SJSA1 (cell line): ENCODE data around the gene S100A1. TPM values are rescaled to one million over a fixed set of nuclear protein-coding genes. Genes with fewer than 3 reads are reported as not detected.
A peak's percentile ranks its signal among the peaks of the same experiment; 100 is the strongest.
"Not testable (repeated sequence)": the region's sequence is repeated elsewhere in the genome, so short reads cannot be mapped to it uniquely, and the experiment has no call there.

Experiments
- DNase-seq, 2 experiments: peaks; one replicate each; pipeline ENCODE4 v3.0.0-alpha.2; 2015 to 2020; ENCODE audit warnings: low spot score in 2 of 2, low read depth in 1 of 2
- H3K27ac ChIP-seq: fragments of 250-450 bp; sonication (Bioruptor Pico); 2 replicates; pipeline ENCODE4 v1.5.1; 2020; ENCODE audit warnings: mild to moderate bottlenecking, moderate library complexity
- H3K27me3 ChIP-seq: fragments of 250-450 bp; sonication (Bioruptor Pico); replicated peaks from 2 replicates; pipeline ENCODE4 v1.5.1; 2020; ENCODE audit warnings: mild to moderate bottlenecking, moderate library complexity
- H3K36me3 ChIP-seq: fragments of 250-450 bp; sonication (Bioruptor Pico); 2 replicates; pipeline ENCODE4 v1.5.1; 2020; ENCODE audit warnings: mild to moderate bottlenecking
- H3K4me1 ChIP-seq: fragments of 250-450 bp; sonication (Bioruptor Pico); replicated peaks from 2 replicates; pipeline ENCODE4 v1.6.1; 2021; ENCODE audit warnings: mild to moderate bottlenecking
- H3K4me3 ChIP-seq: fragments of 250-450 bp; sonication (Bioruptor Pico); 2 replicates; pipeline ENCODE4 v1.5.1; 2020; ENCODE audit warnings: mild to moderate bottlenecking
- H3K9me3 ChIP-seq: fragments of 250-450 bp; sonication (Bioruptor Pico); replicated peaks from 2 replicates; pipeline ENCODE4 v1.5.1; 2020; ENCODE audit warnings: mild to moderate bottlenecking
- total RNA-seq: library from RNA; depleted of rRNA; stranded (reverse); fragments of >200 nt; shearing (Covaris generic); gene quantifications from 2 replicates; pipeline ENCODE4 v1.2.3, GENCODE V29; 2014; rRNA removed

Gene S100A1
- total RNA-seq, result 0.32 TPM in 1 of 2 replicates, not detected in the other

DNA sequence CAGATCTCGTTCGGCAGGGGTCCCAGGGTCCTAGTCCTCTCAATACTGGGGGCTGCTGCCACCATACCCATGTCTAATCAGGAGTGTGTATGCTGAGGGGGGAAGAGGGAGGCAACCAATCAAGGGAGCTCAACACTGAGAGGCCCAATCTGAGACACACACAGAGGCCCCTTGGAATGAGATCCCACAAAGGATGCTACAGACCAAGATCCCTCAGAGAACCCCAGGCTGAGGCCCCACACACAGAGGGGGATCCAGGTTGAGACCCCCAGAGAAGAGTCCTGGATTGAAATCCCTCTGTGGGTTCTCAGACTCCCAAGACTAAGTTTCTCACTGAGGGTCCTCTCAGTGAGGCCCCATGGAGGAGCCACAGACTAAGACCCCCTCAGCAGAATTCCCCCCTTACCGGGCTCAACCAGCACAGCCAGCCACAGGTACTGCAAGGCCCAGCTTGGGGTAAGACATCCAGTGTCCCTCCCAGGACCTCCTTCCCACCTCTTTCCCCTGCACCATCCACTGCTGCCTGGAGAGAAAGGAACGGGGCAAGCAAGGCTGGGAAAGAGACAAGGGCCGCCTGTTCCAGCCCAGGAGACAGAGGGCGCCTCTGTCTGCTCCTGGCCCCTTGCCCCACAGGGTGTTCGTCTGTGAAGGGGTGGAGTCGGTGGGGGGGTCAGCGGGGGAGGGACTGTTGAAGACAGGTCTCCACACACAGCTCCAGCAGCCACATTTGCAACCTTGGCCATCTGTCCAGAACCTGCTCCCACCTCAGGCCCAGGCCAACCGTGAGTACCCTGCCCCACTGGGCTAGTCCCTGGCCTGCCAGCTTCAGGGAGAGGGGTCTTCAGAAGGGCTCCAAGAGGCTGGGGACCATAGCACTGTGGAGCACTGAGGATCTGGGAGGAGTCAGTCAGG, at the start of gene S100A1:
Gene S100A1, plus strand, starts transcription at position 720 of the 912 bp plus-strand sequence. CDS start 2,088 bp downstream, outside the sequence.
- H3K9me3 ChIP-seq, result no peaks in the 10 kb centered on the region
- H3K27ac ChIP-seq, result peak within 1 kb of the TSS; percentile 89

DNA sequence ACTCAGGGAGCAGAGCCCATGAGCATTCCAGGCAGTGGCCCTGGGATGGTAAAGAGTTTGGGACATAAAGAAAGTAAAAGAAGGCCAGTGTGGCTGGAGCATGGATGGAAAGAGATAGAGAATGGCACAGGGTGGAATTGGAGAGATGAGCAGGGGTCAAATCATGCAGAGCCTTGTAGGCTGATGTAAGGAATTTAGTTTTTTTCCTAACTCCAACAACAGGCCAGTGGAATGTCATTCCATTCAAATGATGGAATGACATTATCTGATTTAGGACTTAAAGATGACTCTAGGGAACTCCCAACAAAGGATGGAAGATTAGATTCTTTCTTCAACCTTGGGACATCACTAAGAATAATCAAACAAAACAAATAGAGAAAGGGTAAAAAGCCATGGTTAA, 49.7 kb upstream of the S100A1 start:
- DNase-seq, result peak in 1 of 2 experiments; percentile 29
- Histone ChIP-seq H3K4me3 (no peak overlapping the region), H3K9me3 (no peaks in the 10 kb centered on the region), H3K27ac (peak overlapping the region; percentile 31; the same call in 1 of the 2 replicates), H3K27me3 (no peaks in the 10 kb centered on the region), H3K4me1 (peaks cover 20% of the 10 kb centered on the region), H3K36me3 (no peaks in the 10 kb centered on the region)

More for the DNA sequence above, at the start of gene S100A1:
- no peak for DNase-seq
- Histone ChIP-seq H3K4me1 (peaks cover 31% of the 10 kb centered on the region), H3K4me3 (peak within 1 kb of the TSS; percentile 41), H3K36me3 (peaks cover 22% of the 10 kb centered on the region), H3K27me3 (no peaks in the 10 kb centered on the region)

DNA sequence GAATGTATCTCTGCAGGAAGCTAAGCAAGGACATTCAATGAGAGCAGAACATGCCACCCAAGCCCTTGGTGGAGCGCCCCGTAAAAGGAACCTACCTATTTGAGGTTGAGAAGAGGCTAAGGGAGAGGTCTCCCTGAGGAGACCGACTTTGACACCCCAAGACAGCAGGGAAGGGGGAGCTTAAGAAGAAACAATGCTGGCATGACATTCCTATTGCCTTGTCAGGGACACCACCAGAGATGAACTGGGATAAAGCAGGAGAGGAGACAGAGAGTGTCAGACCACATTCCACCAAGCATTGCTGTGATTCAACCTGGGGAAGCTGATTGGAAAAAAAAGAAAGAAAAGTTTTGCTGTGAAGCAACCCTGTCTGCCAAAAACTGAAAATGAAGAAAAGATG, 49.3 kb upstream of the S100A1 start:
- Histone ChIP-seq H3K36me3 (no peaks in the 10 kb centered on the region), H3K4me3 (no peak overlapping the region), H3K27me3 (no peaks in the 10 kb centered on the region), H3K9me3 (no peaks in the 10 kb centered on the region), H3K27ac (peak overlapping the region; percentile 2; the same call in 1 of the 2 replicates), H3K4me1 (peaks cover 20% of the 10 kb centered on the region)
- DNase-seq, result no peak

DNA sequence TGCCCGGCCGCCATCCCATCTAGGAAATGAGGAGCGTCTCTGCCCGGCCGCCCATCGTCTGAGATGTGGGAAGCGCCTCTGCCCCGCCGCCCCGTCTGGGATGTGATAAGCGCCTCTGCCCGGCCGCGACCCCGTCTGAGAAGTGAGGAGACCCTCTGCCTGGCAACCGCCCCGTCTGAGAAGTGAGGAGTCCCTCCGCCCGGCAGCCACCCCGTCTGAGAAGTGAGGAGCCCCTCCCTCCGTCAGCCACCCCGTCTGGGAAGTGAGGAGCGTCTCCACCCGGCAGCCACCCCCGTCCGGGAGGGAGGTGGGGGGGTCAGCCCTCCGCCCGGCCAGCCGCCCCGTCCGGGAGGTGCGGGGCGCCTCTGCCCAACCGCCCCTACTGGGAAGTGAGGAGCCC, 45.4 kb upstream of the S100A1 start:
- DNase-seq, H3K9me3 ChIP-seq, H3K27me3 ChIP-seq, H3K36me3 ChIP-seq, H3K4me3 ChIP-seq, H3K27ac ChIP-seq: not testable (repeated sequence)
- peaks cover 14% of the 10 kb centered on the region for H3K4me1 ChIP-seq

DNA sequence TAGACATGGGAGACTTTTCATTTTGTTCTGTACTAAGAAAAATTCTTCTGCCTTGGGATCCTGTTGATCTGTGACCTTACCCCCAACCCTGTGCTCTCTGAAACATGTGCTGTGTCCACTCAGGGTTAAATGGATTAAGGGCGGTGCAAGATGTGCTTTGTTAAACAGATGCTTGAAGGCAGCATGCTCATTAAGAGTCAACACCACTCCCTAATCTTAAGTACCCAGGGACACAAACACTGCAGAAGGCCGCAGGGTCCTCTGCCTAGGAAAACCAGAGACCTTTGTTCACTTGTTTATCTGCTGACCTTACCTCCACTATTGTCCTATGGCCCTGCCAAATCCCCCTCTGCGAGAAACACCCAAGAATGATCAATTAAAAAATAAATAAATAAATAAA, 44.7 kb upstream of the S100A1 start:
- H3K27ac ChIP-seq, DNase-seq, H3K4me3 ChIP-seq, H3K9me3 ChIP-seq, H3K27me3 ChIP-seq, H3K36me3 ChIP-seq, H3K4me1 ChIP-seq: not testable (repeated sequence)

DNA sequence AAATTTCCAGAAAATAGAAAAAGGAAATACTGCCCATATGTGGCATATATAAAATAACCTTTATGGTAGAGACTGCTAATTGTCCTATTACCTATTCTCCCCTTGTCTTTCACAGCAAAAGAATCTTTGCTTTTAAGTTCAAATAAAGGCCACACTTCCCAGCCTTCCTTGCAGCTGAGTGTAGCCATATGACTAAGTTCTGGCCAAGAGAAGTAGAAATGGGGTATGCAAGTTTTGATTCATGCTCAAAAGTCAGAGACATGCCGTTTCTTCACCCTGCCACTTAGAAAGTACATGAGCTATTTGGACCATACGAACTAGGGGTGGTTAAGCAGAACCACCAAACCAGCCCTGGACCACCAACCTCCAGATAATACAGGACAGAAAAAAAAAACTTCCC, 44.3 kb upstream of the S100A1 start:
- Histone ChIP-seq H3K4me1 (peaks cover 3% of the 10 kb centered on the region), H3K36me3 (no peaks in the 10 kb centered on the region), H3K27ac (no peak overlapping the region), H3K27me3 (no peaks in the 10 kb centered on the region), H3K4me3 (no peak overlapping the region), H3K9me3 (no peaks in the 10 kb centered on the region)
- no peak for DNase-seq

DNA sequence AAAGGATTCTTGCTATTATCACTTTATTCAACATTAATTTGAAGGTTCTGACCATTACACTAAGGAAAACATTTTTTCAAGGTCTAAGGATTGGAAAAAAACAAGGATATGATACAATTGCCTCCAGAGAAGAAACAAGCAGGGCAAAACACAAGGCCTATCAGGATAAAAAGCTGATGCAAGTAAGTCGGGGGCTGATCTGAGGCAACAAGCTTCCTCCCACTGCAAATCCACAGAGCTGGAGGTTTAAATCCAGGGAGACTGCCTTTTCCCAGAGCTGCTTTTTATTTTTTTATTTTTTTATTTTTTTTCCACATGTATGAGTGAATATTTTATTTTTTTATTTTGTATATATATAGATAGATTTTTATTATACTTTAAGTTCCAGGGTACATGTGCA, 43.2 kb upstream of the S100A1 start:
- no peak for DNase-seq
- Histone ChIP-seq H3K36me3 (no peaks in the 10 kb centered on the region), H3K27me3 (no peaks in the 10 kb centered on the region), H3K9me3 (no peaks in the 10 kb centered on the region), H3K4me3 (no peak overlapping the region), H3K4me1 (no peaks in the 10 kb centered on the region), H3K27ac (no peak overlapping the region)

DNA sequence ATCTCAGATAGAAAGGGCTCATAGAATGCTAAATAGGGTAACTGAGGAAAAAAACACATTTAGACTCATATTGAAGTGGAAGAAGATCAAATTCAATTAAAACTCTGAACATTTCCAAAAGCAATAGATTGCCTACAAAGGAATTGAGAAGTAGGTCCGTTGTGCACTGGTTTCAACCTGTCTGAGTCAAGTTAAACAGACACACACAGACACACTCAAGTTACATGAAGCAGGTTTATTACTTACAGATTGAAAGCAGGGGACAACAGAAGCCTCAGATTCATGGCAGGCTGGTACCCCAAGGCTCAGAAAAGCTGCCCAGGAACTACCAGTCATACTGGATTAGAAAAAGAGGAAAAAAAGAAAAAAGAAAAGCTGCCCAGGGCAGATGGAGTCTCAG, 41.9 kb upstream of the S100A1 start:
- no peaks in the 10 kb centered on the region for H3K36me3 ChIP-seq
- no peaks in the 10 kb centered on the region for H3K9me3 ChIP-seq
- no peak for DNase-seq
- H3K4me1 ChIP-seq, result no peaks in the 10 kb centered on the region
- H3K4me3 ChIP-seq, result no peak overlapping the region
- H3K27me3 ChIP-seq, result no peaks in the 10 kb centered on the region
- H3K27ac ChIP-seq, result no peak overlapping the region

DNA sequence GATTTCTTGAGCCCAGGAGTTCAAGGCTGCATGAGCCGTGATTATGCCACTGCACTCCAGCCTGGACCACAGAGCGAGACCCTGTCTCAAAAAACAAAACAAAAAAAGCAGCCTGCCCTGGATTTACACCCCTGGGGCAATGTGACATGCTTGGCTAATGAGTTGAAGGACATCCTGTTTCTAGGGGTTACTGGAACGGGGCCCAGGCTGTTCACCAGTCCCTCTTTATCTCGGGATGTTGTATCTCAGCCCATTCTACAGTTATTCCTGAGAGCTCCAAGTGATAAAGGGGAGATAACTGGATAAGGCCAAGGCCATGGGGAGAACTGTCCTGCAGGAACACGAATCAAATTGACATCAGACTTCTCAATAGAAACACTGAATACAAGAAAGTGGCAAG, 40.9 kb upstream of the S100A1 start:
- no peaks in the 10 kb centered on the region for H3K9me3 ChIP-seq
- DNase-seq, result no peak

DNA sequence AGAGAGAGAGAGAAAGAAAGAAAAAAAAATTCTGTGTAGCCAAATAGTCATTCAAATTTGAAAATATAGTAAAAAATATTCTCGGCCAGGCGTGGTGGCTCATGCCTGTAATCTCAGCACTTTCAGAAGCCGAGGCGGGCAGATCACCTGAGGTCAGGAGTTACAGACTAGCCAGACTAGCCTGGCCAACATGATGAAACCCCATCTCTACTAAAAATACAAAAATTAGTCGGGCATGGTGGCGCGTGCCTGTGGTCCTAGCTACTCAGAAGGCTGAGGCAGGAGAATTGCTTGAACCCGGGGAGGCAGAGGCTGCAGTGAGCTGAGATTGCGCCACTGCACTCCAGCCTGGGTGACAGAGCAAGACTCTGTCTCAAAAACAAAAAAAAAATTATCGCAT, 40.2 kb upstream of the S100A1 start:
- H3K36me3 ChIP-seq, H3K27ac ChIP-seq, H3K9me3 ChIP-seq, H3K4me3 ChIP-seq, H3K4me1 ChIP-seq, H3K27me3 ChIP-seq, DNase-seq: not testable (repeated sequence)

More for the DNA sequence above, 40.9 kb upstream of the S100A1 start:
- no peak overlapping the region for H3K27ac ChIP-seq
- no peaks in the 10 kb centered on the region for H3K27me3 ChIP-seq
- no peaks in the 10 kb centered on the region for H3K4me1 ChIP-seq
- H3K4me3 ChIP-seq, result no peak overlapping the region
- H3K36me3 ChIP-seq, result no peaks in the 10 kb centered on the region

DNA sequence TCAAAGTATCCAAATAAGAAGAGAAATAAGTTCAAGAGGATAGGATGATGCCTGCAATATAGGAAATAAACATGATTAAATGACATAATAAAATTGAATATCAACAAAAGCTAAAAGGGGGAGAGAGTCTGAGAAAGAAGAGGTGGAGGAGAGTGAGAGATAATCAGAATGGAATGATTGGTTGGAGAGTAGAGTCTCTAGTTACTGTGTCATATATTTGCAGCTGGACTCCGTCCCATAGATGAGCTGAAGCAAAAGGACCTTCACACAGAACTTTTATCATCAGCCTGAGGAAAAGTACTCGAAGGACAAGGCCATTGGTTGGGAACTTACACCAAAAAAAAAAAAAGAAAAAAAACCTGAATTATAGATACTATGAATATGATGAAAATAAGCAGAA, 39.8 kb upstream of the S100A1 start:
- Histone ChIP-seq H3K4me1 (no peaks in the 10 kb centered on the region), H3K27me3 (no peaks in the 10 kb centered on the region), H3K4me3 (no peak overlapping the region), H3K36me3 (no peaks in the 10 kb centered on the region), H3K9me3 (no peaks in the 10 kb centered on the region), H3K27ac (no peak overlapping the region)
- no peak for DNase-seq

DNA sequence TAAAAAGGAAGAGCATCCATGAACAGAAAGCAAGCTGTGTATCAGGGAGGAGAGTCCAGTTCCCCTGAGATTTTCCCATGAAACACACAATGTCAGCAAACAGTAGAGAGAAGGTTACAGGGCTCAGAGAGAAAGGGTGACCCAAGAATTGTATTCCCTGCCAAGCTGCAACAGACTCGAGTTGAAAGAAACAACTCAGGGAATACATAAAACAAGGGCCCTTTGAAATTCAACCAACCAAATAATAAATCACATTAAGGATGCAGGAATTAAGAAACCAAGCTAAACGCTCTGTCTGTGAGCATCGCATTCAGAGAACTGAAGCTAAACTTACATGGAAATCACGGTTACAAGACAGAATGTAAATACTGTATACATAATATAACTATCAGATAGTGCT, 35.5 kb upstream of the S100A1 start:
- no peak overlapping the region for H3K4me3 ChIP-seq
- H3K36me3 ChIP-seq, result no peaks in the 10 kb centered on the region
- no peak for DNase-seq
- no peaks in the 10 kb centered on the region for H3K4me1 ChIP-seq
- H3K27me3 ChIP-seq, result no peaks in the 10 kb centered on the region
- no peaks in the 10 kb centered on the region for H3K9me3 ChIP-seq
- no peak overlapping the region for H3K27ac ChIP-seq

DNA sequence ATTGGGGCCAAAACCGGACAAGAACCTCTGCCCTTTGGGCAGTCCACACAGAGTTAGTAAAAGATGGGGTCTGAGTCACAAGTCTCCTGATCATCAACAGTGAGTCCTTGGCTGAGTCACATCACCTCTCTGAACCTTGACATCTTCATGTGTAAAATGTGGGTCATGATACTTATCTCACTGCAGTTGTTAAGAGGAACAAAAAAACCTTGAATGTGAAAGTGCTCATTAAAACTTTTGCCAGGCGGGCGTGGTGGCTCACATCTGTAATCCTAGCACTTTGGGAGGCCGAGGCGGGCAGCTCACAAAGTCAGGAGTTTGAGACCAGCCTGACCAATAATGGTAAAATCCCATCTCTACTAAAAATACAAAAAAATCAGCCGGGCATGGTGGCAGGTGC, 31.0 kb upstream of the S100A1 start:
- Histone ChIP-seq H3K4me3 (no peak overlapping the region), H3K27ac (no peak overlapping the region), H3K27me3 (no peaks in the 10 kb centered on the region), H3K4me1 (no peaks in the 10 kb centered on the region), H3K36me3 (no peaks in the 10 kb centered on the region), H3K9me3 (no peaks in the 10 kb centered on the region)
- DNase-seq, result no peak

DNA sequence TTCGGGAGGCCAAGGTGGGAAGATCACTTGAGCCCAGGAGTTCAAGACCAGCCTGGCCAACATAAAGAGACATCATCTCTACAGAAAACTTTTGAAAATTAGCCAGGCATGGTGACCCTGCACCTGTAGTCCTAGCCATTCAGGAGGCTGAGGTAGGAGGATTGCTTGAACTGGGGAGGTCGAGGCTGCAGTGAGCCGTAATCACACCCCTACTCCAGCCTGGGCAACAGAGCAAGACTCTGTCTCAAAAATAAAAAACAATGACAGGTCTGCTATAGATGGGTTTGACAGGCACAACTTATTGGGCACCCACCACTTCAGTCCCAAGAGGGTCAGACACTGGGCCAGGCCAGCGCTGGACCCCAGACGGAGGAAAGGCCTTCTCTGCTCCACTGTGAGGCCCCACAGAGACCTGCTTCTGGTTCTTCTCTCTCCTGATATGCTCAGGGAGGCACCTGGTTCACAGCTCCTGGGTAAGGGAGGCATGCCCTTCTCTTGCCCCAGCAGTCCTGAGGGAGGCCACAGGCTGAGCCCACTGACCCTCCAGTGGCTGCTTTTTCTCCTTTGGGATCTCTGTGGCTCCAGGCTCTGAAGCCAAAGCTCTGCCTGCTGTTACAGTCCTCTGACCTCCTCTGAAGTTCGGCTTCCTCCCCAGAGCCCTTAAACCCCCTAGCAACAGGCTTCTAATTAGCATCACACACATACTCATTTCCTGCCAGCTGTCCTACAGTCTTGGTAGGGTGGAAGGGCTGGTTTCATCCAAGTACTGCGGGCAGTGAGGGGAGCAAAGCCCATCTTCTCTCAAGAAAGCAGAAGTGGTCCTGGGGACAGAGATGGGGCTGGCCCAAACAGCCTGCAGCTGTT, 29.7 kb upstream of the S100A1 start:
- Histone ChIP-seq H3K27me3 (no peaks in the 10 kb centered on the region), H3K4me3 (no peak overlapping the region), H3K4me1 (no peaks in the 10 kb centered on the region), H3K9me3 (no peaks in the 10 kb centered on the region), H3K27ac (no peak overlapping the region), H3K36me3 (no peaks in the 10 kb centered on the region)
- DNase-seq, result no peak
